ENCODE results near the gene ZEB2. TPM values are rescaled to one million over a fixed set of nuclear protein-coding genes. Genes with fewer than 3 reads are reported as not detected.

Gene ZEB2
- total RNA-seq, 1 experiment from 2014 or later: 1.1 TPM

DNA sequence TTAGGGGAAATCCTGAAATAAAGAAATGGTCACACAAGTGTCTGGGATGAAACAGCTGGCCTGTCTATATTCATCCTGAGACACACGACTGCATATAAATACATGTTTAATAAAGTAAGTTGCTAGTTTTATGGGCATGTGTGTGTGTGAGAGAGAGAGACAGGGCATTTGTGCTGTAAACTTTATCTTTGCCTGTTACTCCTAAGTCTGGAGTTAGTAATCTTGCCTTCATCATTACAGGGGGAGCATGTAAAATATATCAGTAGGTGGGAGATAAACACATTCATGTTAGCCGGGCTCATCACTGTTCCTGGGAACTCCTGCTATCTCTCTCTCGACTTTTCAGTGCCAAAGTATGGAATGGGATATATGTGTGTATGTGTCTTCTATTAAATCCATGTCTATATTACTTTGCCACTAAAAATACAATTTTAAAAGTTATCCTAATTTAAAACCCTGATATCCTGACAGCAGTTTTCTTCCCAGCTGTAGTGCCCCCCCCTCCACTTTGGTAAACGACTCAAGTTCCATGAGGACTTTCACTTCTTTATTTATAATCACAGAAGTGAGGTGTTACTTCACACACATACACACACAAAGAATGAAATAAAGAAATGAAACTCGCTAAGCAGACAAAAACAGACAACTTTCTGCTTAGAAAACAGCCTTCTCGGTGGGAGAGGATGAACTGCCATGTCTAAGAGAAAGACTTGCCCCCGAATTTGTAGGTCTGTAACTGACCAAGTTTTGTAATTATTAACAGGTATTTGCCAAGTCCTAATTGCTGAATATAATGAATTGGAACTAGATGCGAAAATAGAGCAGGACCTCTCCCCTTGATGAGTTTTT, 947 bp downstream of the ZEB2 start:
- no peak for DNase-seq (ENCODE audit: low read depth, low spot score)
- TF ChIP-seq POLR2AphosphoS5 (IDR thresholded peaks at IDR 0.05; ENCODE audit: low read depth, low read length) (no peak), TCF7L2 (IDR thresholded peaks at IDR 0.05; ENCODE audit: low read depth, low read length) (no peak), SIN3A (IDR thresholded peaks at IDR 0.05; ENCODE audit: borderline replicate concordance, insufficient read depth, low read depth, low read length) (no peak)
- TF ChIP-seq, protein P1, sequence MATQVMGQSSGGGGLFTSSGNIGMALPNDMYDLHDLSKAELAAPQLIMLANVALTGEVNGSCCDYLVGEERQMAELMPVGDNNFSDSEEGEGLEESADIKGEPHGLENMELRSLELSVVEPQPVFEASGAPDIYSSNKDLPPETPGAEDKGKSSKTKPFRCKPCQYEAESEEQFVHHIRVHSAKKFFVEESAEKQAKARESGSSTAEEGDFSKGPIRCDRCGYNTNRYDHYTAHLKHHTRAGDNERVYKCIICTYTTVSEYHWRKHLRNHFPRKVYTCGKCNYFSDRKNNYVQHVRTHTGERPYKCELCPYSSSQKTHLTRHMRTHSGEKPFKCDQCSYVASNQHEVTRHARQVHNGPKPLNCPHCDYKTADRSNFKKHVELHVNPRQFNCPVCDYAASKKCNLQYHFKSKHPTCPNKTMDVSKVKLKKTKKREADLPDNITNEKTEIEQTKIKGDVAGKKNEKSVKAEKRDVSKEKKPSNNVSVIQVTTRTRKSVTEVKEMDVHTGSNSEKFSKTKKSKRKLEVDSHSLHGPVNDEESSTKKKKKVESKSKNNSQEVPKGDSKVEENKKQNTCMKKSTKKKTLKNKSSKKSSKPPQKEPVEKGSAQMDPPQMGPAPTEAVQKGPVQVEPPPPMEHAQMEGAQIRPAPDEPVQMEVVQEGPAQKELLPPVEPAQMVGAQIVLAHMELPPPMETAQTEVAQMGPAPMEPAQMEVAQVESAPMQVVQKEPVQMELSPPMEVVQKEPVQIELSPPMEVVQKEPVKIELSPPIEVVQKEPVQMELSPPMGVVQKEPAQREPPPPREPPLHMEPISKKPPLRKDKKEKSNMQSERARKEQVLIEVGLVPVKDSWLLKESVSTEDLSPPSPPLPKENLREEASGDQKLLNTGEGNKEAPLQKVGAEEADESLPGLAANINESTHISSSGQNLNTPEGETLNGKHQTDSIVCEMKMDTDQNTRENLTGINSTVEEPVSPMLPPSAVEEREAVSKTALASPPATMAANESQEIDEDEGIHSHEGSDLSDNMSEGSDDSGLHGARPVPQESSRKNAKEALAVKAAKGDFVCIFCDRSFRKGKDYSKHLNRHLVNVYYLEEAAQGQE (IDR thresholded peaks at IDR 0.05; ENCODE audit: insufficient read depth in 1 of 2, low read depth in 2 of 2, low read length in 1 of 2): no peak
- TF ChIP-seq, protein P2, sequence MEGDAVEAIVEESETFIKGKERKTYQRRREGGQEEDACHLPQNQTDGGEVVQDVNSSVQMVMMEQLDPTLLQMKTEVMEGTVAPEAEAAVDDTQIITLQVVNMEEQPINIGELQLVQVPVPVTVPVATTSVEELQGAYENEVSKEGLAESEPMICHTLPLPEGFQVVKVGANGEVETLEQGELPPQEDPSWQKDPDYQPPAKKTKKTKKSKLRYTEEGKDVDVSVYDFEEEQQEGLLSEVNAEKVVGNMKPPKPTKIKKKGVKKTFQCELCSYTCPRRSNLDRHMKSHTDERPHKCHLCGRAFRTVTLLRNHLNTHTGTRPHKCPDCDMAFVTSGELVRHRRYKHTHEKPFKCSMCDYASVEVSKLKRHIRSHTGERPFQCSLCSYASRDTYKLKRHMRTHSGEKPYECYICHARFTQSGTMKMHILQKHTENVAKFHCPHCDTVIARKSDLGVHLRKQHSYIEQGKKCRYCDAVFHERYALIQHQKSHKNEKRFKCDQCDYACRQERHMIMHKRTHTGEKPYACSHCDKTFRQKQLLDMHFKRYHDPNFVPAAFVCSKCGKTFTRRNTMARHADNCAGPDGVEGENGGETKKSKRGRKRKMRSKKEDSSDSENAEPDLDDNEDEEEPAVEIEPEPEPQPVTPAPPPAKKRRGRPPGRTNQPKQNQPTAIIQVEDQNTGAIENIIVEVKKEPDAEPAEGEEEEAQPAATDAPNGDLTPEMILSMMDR (IDR thresholded peaks at IDR 0.05): no peak
- BruUV-seq (replicated peaks): no TSS peak
- peak overlapping the region in 1 of 2 experiments; percentile 27; a peak in 1 of 4 replicates for H3K4me3 ChIP-seq (ENCODE audit: low read depth in 2 of 2, low read length in 2 of 2)
- no peak for ATAC-seq
- no peaks in the 10 kb centered on the region for H3K9me3 ChIP-seq (ENCODE audit: control insufficient read depth, insufficient read depth, low read depth, low read length)
- H3K27me3 ChIP-seq (ENCODE audit: control insufficient read depth, insufficient read depth, low read length): peaks cover 49% of the 10 kb centered on the region
- in situ Hi-C loops (cut with HindIII; ENCODE audit: low pct_unique_long_range_greater_than_20kb, low sequenced_read_pairs) (no loop called here), intact Hi-C loops (cut with micrococcal nuclease; ENCODE audit: unreplicated experiment) (no loop called here)
- ChIA-PET POLR2A (no interaction called here), CTCF (no interaction called here)
- H3K4me1 ChIP-seq (ENCODE audit: control insufficient read depth, insufficient read depth, low read length): peaks cover 16% of the 10 kb centered on the region; the same call in 1 of the 2 replicates
- no peaks in the 10 kb centered on the region for H3K36me3 ChIP-seq (ENCODE audit: control insufficient read depth, insufficient read depth, low read length)
- H3K27ac ChIP-seq (ENCODE audit: low read length): no peak overlapping the region

DNA sequence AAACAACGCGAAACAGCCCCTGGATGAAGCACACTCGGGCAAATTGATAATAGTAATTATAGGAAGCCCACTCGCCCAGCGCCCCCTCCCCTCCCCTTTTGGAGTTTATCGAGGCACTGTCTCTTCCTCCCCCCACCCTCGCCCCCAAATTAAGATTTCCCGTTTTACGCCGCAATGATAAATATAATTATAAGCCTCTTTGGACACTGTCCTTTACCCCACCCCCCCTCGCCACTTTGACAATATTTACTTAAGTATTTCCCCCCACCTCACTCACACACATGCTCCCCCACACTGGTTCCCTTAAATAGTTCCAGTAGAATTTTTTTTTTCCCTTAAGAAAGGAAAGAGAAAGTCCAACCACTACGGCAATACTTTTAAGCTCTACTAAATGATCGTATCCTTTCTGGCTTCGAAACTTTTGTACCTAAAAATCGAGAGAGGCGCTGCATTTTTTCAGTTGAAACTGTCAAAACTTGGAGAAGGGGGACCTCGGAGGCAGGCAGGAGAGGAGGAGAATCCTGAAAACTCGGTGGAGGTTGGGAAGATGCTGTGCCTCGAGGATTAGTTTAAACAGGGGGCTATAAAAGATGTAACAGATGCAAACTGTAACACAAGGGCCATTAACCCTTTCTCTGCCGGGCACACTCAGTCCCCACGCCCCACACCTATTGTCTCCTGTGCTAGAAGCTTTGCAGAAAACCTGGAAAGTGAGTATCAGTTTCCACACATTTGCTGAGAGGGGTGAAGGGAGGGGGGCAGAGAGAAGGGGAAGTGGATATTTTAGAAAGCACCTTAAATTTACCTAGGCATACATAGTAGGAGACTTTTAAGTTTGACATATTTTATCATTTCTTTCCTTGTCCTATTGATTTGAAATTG, 1.8 kb downstream of the ZEB2 start:
- Histone ChIP-seq H3K27me3 (ENCODE audit: control insufficient read depth, insufficient read depth, low read length) (peaks cover 51% of the 10 kb centered on the region), H3K36me3 (ENCODE audit: control insufficient read depth, insufficient read depth, low read length) (no peaks in the 10 kb centered on the region), H3K9me3 (ENCODE audit: control insufficient read depth, insufficient read depth, low read depth, low read length) (no peaks in the 10 kb centered on the region), H3K4me1 (ENCODE audit: control insufficient read depth, insufficient read depth, low read length) (peaks cover 16% of the 10 kb centered on the region; the same call in 1 of the 2 replicates), H3K4me3 (ENCODE audit: low read depth in 2 of 2, low read length in 2 of 2) (peak overlapping the region; percentile 58 to 66), H3K27ac (ENCODE audit: low read length) (no peak overlapping the region)
- ChIA-PET POLR2A (no interaction called here), CTCF (interaction anchor here (0.6 kb wide), 1 partner anchor 74 kb away, joined by 3 read pairs; no protein-coding TSS in a partner anchor)
- in situ Hi-C loops (cut with HindIII; ENCODE audit: low pct_unique_long_range_greater_than_20kb, low sequenced_read_pairs) (no loop called here), intact Hi-C loops (cut with micrococcal nuclease; ENCODE audit: unreplicated experiment) (no loop called here)
- no peak for DNase-seq (ENCODE audit: low read depth, low spot score)
- ATAC-seq: no peak
- BruUV-seq (replicated peaks): no TSS peak
- TF ChIP-seq SIN3A (IDR thresholded peaks at IDR 0.05; ENCODE audit: borderline replicate concordance, insufficient read depth, low read depth, low read length) (no peak), TCF7L2 (IDR thresholded peaks at IDR 0.05; ENCODE audit: low read depth, low read length) (no peak), POLR2AphosphoS5 (IDR thresholded peaks at IDR 0.05; ENCODE audit: low read depth, low read length) (no peak)
- TF ChIP-seq, protein P1 (IDR thresholded peaks at IDR 0.05; ENCODE audit: insufficient read depth in 1 of 2, low read depth in 2 of 2, low read length in 1 of 2): no peak
- TF ChIP-seq, protein P2 (IDR thresholded peaks at IDR 0.05): no peak

Measured in Panc1 (cell line).